GM12878 (cell line): Measurements from ENCODE around the gene ZDHHC11. TPM values are rescaled to one million over a fixed set of nuclear protein-coding genes. Genes with fewer than 3 reads are reported as not detected.

Experiments
- ATAC-seq: fragments of 200-7000 bp; cut with Tn5 transposase; 3 replicates; pipeline ENCODE4 v1.9.1; 2020; ENCODE audit warnings: mild to moderate bottlenecking, moderate library complexity
- BruUV-seq: library from RNA; stranded (reverse); fragments of 400-500 nt; replicated peaks from 2 replicates; lab custom pipeline; 2021; lab: Mats Ljungman, UMichigan
- CTCF ChIA-PET: fragments of 300-600 bp; sonication (Branson Sonifier 250); formaldehyde crosslinking; extraction: SDS; loops from one replicate; lab custom pipeline; 2021; ENCODE audit warnings: inconsistent platforms; lab: Yijun Ruan, JAX
- POLR2A ChIA-PET: fragments of 350-600 bp; formaldehyde crosslinking; extraction: SDS; loops from one replicate; lab custom pipeline; 2021; ENCODE audit warnings: inconsistent platforms; lab: Charles Lee
- RAD21 ChIA-PET: fragments of 300-600 bp; sonication (Branson Sonifier 250); formaldehyde crosslinking; loops from one replicate; lab custom pipeline; 2023; ENCODE audit warnings: antibody characterized with exemption; ENCODE audit not compliant: unreplicated experiment; lab: Charles Lee
- SMC1A ChIA-PET: fragments of 300-600 bp; sonication (Branson Sonifier 250); formaldehyde crosslinking; loops from one replicate; lab custom pipeline; 2023; ENCODE audit not compliant: unreplicated experiment, uncharacterized antibody; lab: Charles Lee
- DNase-seq: peaks from one replicate; pipeline ENCODE4 v3.0.0-alpha.2; 2011; ENCODE audit warnings: low read depth, low spot score
- FAIRE-seq: peaks from 3 replicates; lab custom pipeline; 2011; peaks lifted over from hg19 to GRCh38; lab: Jason Lieb, UNC
- H2AFZ ChIP-seq: 2 replicates; pipeline ENCODE4 v1.6.0; 2011; ENCODE audit warnings: low read depth, low read length, control low read depth; ENCODE audit not compliant: control insufficient read depth
- H3K27ac ChIP-seq: 2 replicates; pipeline ENCODE4 v1.5.1; 2011; ENCODE audit warnings: control low read depth; ENCODE audit not compliant: control insufficient read depth, insufficient read depth
- H3K27me3 ChIP-seq, 2 experiments: replicated peaks in 1 of 2; 2 replicates each; pipeline versions ENCODE4 v1.6.0 to v1.6.1; 2011; ENCODE audit warnings: low read length in 1 of 2; ENCODE audit not compliant: control insufficient read depth in 2 of 2, insufficient read depth in 2 of 2
- H3K36me3 ChIP-seq, 2 experiments: 2 replicates each; pipeline ENCODE4 v1.5.1; 2011; ENCODE audit warnings: low read length in 1 of 2; ENCODE audit not compliant: control insufficient read depth in 2 of 2, insufficient read depth in 2 of 2
- H3K4me1 ChIP-seq: 2 replicates; pipeline ENCODE4 v1.6.1; 2011; ENCODE audit warnings: mild to moderate bottlenecking, low read length, moderate library complexity, mixed read lengths; ENCODE audit not compliant: control insufficient read depth, insufficient read depth
- H3K4me2 ChIP-seq: 2 replicates; pipeline ENCODE4 v1.6.0; 2011; ENCODE audit warnings: control low read depth; ENCODE audit not compliant: control insufficient read depth, insufficient read depth
- H3K4me3 ChIP-seq: fragments of 200-600 bp; sonication (generic); 2 replicates; pipeline ENCODE4 v1.5.1; 2016
- H3K79me2 ChIP-seq: 2 replicates; pipeline ENCODE4 v1.6.0; 2011; ENCODE audit warnings: low read length; ENCODE audit not compliant: control insufficient read depth, insufficient read depth
- H3K9ac ChIP-seq: 2 replicates; pipeline ENCODE4 v1.8.0; 2011; ENCODE audit warnings: low read length, control low read depth, mixed read lengths; ENCODE audit not compliant: control insufficient read depth, insufficient read depth
- H3K9me3 ChIP-seq: replicated peaks from 3 replicates; pipeline ENCODE4 v1.5.1; 2011; ENCODE audit warnings: mild to moderate bottlenecking, low read length; ENCODE audit not compliant: control insufficient read depth, insufficient read depth
- H4K20me1 ChIP-seq: 2 replicates; pipeline ENCODE4 v1.6.0; 2011; ENCODE audit not compliant: control insufficient read depth, insufficient read depth
- CEBPZ ChIP-seq: fragments of 150-350 bp; IDR thresholded peaks from 2 replicates; pipeline ENCODE4 v1.6.1; 2016; ENCODE audit warnings: low read depth, low read length
- FOXM1 ChIP-seq: IDR thresholded peaks from 2 replicates; pipeline ENCODE4 v1.6.1; 2012; ENCODE audit warnings: low read depth, mild to moderate bottlenecking, inconsistent platforms, low read length, moderate library complexity
- HDAC6 ChIP-seq: fragments of 200-600 bp; sonication (generic); IDR thresholded peaks from one replicate; pipeline ENCODE4 v1.8.0; 2017; ENCODE audit warnings: antibody characterized with exemption; ENCODE audit not compliant: unreplicated experiment
- KLF5 ChIP-seq: fragments of 450-650 bp; IDR thresholded peaks from 2 replicates; pipeline ENCODE4 v1.6.1; 2014; ENCODE audit warnings: mild to moderate bottlenecking; ENCODE audit not compliant: partially characterized antibody
- LARP7 ChIP-seq: fragments of 450-650 bp; IDR thresholded peaks from 2 replicates; pipeline ENCODE4 v1.6.1; 2017; ENCODE audit warnings: mild to moderate bottlenecking
- NR2C1 ChIP-seq: fragments of 450-650 bp; IDR thresholded peaks from 2 replicates; pipeline ENCODE4 v1.6.1; 2017; ENCODE audit warnings: antibody characterized with exemption, mild to moderate bottlenecking, moderate library complexity
- PML ChIP-seq: IDR thresholded peaks from 2 replicates; pipeline ENCODE4 v1.6.1; 2012; ENCODE audit warnings: low read length, inconsistent platforms
- RFX5 ChIP-seq: IDR thresholded peaks from 2 replicates; pipeline ENCODE4 v1.6.1; 2011; ENCODE audit warnings: low read depth, low read length, improper control_type of control experiment
- WGBS: methylation state at CpG from one replicate; pipeline ENCODE4 v1.1.6; 2016; ENCODE audit warnings: low lambda C conversion rate; ENCODE audit not compliant: insufficient replicate concordance, insufficient coverage; ENCODE audit errors: missing lambda C conversion rate; 5-methylcytosine and 5-hydroxymethylcytosine counted together
- in situ Hi-C: fragments of 300-500 bp; cut with MboI; formaldehyde crosslinking; loops from 9 replicates; pipeline ENCODE4 v1.14.3; 2018; ENCODE audit warnings: mixed read lengths
- intact Hi-C: fragments of 100-400 bp; cut with micrococcal nuclease; formaldehyde crosslinking; loops from one replicate; pipeline ENCODE4 v1.14.2; 2022; ENCODE audit not compliant: unreplicated experiment
- polyA plus RNA-seq, 11 experiments: library from polyadenylated mRNA; depleted of rRNA in 4 of 11; unstranded in 6 of 11; stranded (reverse) in 5 of 11; fragments of >200 nt; fragmentation: Nextera tagmentation in 4 of 11; fragmentation: Illumina TruSeq in 1 of 11; extraction: Ambion mirVana in 4 of 11; extraction: Trizol in 1 of 11; gene quantifications; 1 replicate in 1 of 11; 2 replicates in 10 of 11; pipeline versions ENCODE4 v1.2.1 to v1.2.3, GENCODE V29; 2011 to 2016; ENCODE audit warnings: inconsistent platforms in 2 of 11, missing spikeins in 2 of 11, low read depth in 1 of 11
- total RNA-seq, 4 experiments: library from RNA; depleted of rRNA in 3 of 4; stranded (reverse); fragments of >200 nt in 3 of 4; fragmentation: Illumina TruSeq in 1 of 4; extraction: Trizol in 1 of 4; gene quantifications; 2 replicates each; pipeline versions ENCODE4 v1.2.1 to v1.2.3, GENCODE V29; 2013 to 2021

Gene ZDHHC11
- total and polyA plus RNA-seq, 10 of the 15 experiments (the other 5 are each of a cell fraction or from before 2014, with no cell fraction given), result 0.04 to 1.4 (median 0.30) TPM

DNA sequence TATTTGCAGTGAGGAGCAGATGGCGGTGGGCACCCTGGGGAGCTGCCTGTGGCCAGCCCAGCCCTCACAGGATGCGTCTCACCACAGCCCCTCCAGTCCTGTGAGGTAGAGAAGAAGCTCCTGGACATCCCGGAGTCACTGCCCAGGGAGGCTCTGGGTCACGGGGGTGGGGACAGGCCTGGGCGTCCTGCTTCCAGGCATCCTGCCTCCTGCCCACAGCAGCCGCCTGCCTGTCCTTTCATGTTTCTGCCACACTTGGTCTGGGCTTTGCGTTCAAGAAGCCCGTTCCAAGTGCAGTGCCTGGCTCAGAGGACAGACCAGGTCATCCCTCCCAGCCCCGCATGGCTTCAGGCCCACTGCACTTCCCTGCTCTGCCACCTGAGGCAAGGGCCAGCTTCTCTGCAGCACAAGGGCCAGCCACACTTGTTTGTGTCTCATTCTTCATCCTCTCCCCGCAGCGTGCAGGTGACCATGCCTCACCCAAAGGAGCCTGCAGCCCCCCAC, 104.5 kb downstream of the ZDHHC11 start:
- ATAC-seq (peak; percentile 41; the same call in 2 of the 3 replicates), FAIRE-seq (no peak), DNase-seq (no peak)
- no peak for TF ChIP-seq NR2C1
- TF ChIP-seq CEBPZ, result no peak
- TF ChIP-seq FOXM1, result no peak
- no peak for TF ChIP-seq RFX5
- no peak for TF ChIP-seq PML
- no peak for TF ChIP-seq KLF5
- TF ChIP-seq LARP7, result no peak
- no peak for TF ChIP-seq HDAC6
- no peaks in the 10 kb centered on the region for H3K9me3 ChIP-seq
- H3K4me1 ChIP-seq, result no peaks in the 10 kb centered on the region
- H3K4me3 ChIP-seq, result no peak overlapping the region
- ChIA-PET POLR2A (no interaction called here), CTCF (no interaction called here), RAD21 (no interaction called here), SMC1A (no interaction called here)
- no TSS peak for BruUV-seq
- H3K36me3 ChIP-seq, result no peaks in the 10 kb centered on the region
- WGBS, result 41% methylated on average over 11 of the region's 11 CpGs
- intact Hi-C loops (no loop called here), in situ Hi-C loops (no loop called here)
- H3K4me2 ChIP-seq, result no peak overlapping the region
- no peak overlapping the region for H2AFZ ChIP-seq
- no peaks in the 10 kb centered on the region for H3K79me2 ChIP-seq
- H3K27ac ChIP-seq, result no peak overlapping the region
- H3K9ac ChIP-seq, result no peak overlapping the region
- H3K27me3 ChIP-seq, result no peaks in the 10 kb centered on the region; a peak in 1 of 4 replicates
- no peaks in the 10 kb centered on the region for H4K20me1 ChIP-seq

Other genes starting within 250 kb of the ZDHHC11 start
- 7.2 and 7.7 TPM in 2 replicates for gene CEP72, start 238.6 kb downstream of the ZDHHC11 start, total RNA-seq (2014; rRNA removed)
- 5.5 and 5.9 TPM in 2 replicates for gene CEP72, start 238.6 kb downstream of the ZDHHC11 start, total RNA-seq (2014; rRNA removed; fragmentation: Illumina TruSeq; extraction: Trizol)
- gene CEP72, start 238.6 kb downstream of the ZDHHC11 start, total RNA-seq (2021), result 13.5 and 13.7 TPM in 2 replicates
- gene CEP72, start 238.6 kb downstream of the ZDHHC11 start, polyA plus RNA-seq (2011; rRNA removed), result 6.8 and 9.7 TPM in 2 replicates
- 1.8 and 4.0 TPM in 2 replicates for gene CEP72, start 238.6 kb downstream of the ZDHHC11 start, polyA plus RNA-seq (2014; fragmentation: Illumina TruSeq; extraction: Trizol)
- under 1 TPM; 0.35 to 0.99 TPM for gene CEP72, start 238.6 kb downstream of the ZDHHC11 start, polyA plus RNA-seq (2014; fragmentation: Nextera tagmentation; extraction: Ambion mirVana)
- gene CEP72, start 238.6 kb downstream of the ZDHHC11 start, polyA plus RNA-seq (2014; rRNA removed), result 8.3 and 9.3 TPM in 2 replicates
- 1 to 10 TPM; 8.9 to 9.9 TPM for gene CEP72, start 238.6 kb downstream of the ZDHHC11 start, polyA plus RNA-seq (2016; fragmentation: Nextera tagmentation; extraction: Ambion mirVana)
- under 0.01 TPM in 1 of 2 replicates, not detected in the other for gene TPPP, start 157.6 kb downstream of the ZDHHC11 start, total RNA-seq (2014; rRNA removed)
- 0.04 TPM in 1 of 2 replicates, not detected in the other for gene TPPP, start 157.6 kb downstream of the ZDHHC11 start, total RNA-seq (2014; rRNA removed; fragmentation: Illumina TruSeq; extraction: Trizol)
- gene TPPP, start 157.6 kb downstream of the ZDHHC11 start, total RNA-seq (2021), result 0.03 TPM in 1 of 2 replicates, not detected in the other
- gene TPPP, start 157.6 kb downstream of the ZDHHC11 start, polyA plus RNA-seq (2011; rRNA removed), result 0.01 and 0.07 TPM in 2 replicates
- 0.01 TPM in 1 of 2 replicates, not detected in the other for gene TPPP, start 157.6 kb downstream of the ZDHHC11 start, polyA plus RNA-seq (2014; fragmentation: Illumina TruSeq; extraction: Trizol)
- gene TPPP, start 157.6 kb downstream of the ZDHHC11 start, polyA plus RNA-seq (2014; fragmentation: Nextera tagmentation; extraction: Ambion mirVana), result not detected
- not detected in 2 replicates for gene TPPP, start 157.6 kb downstream of the ZDHHC11 start, polyA plus RNA-seq (2014; rRNA removed)
- gene TPPP, start 157.6 kb downstream of the ZDHHC11 start, polyA plus RNA-seq (2016; fragmentation: Nextera tagmentation; extraction: Ambion mirVana), result under 1 TPM; 0.03 to 0.24 TPM
- gene ZDHHC11B, start 66.3 kb downstream of the ZDHHC11 start, total RNA-seq (2014; rRNA removed), result not detected in 2 replicates
- not detected in 2 replicates for gene ZDHHC11B, start 66.3 kb downstream of the ZDHHC11 start, total RNA-seq (2014; rRNA removed; fragmentation: Illumina TruSeq; extraction: Trizol)
- gene ZDHHC11B, start 66.3 kb downstream of the ZDHHC11 start, total RNA-seq (2021), result 0.13 TPM in 1 of 2 replicates, not detected in the other
- not detected in 2 replicates for gene ZDHHC11B, start 66.3 kb downstream of the ZDHHC11 start, polyA plus RNA-seq (2011; rRNA removed)
- gene ZDHHC11B, start 66.3 kb downstream of the ZDHHC11 start, polyA plus RNA-seq (2014; fragmentation: Illumina TruSeq; extraction: Trizol), result 0.01 TPM in 1 of 2 replicates, not detected in the other
- under 1 TPM in 1 of 2 experiments, not detected in 1; 0.09 TPM for gene ZDHHC11B, start 66.3 kb downstream of the ZDHHC11 start, polyA plus RNA-seq (2014; fragmentation: Nextera tagmentation; extraction: Ambion mirVana)
- gene ZDHHC11B, start 66.3 kb downstream of the ZDHHC11 start, polyA plus RNA-seq (2014; rRNA removed), result 0.10 TPM in 1 of 2 replicates, not detected in the other
- gene ZDHHC11B, start 66.3 kb downstream of the ZDHHC11 start, polyA plus RNA-seq (2016; fragmentation: Nextera tagmentation; extraction: Ambion mirVana), result not detected
- 41.5 and 41.9 TPM in 2 replicates for gene BRD9, start 41.8 kb upstream of the ZDHHC11 start, total RNA-seq (2014; rRNA removed)
- 27.8 and 28.9 TPM in 2 replicates for gene BRD9, start 41.8 kb upstream of the ZDHHC11 start, total RNA-seq (2014; rRNA removed; fragmentation: Illumina TruSeq; extraction: Trizol)
- gene BRD9, start 41.8 kb upstream of the ZDHHC11 start, total RNA-seq (2021), result 44.5 and 48.6 TPM in 2 replicates
- gene BRD9, start 41.8 kb upstream of the ZDHHC11 start, polyA plus RNA-seq (2011; rRNA removed), result 9.6 and 13.1 TPM in 2 replicates
- gene BRD9, start 41.8 kb upstream of the ZDHHC11 start, polyA plus RNA-seq (2014; fragmentation: Illumina TruSeq; extraction: Trizol), result 35.9 and 37.5 TPM in 2 replicates
- 1 to 10 TPM; 2.0 to 4.7 TPM for gene BRD9, start 41.8 kb upstream of the ZDHHC11 start, polyA plus RNA-seq (2014; fragmentation: Nextera tagmentation; extraction: Ambion mirVana)
- gene BRD9, start 41.8 kb upstream of the ZDHHC11 start, polyA plus RNA-seq (2014; rRNA removed), result 40.7 and 46.2 TPM in 2 replicates
- gene BRD9, start 41.8 kb upstream of the ZDHHC11 start, polyA plus RNA-seq (2016; fragmentation: Nextera tagmentation; extraction: Ambion mirVana), result 10 to 100 TPM; 29.1 to 35.7 TPM
- gene TRIP13, start 41.9 kb upstream of the ZDHHC11 start, total RNA-seq (2014; rRNA removed), result 32.9 and 33.0 TPM in 2 replicates
- 23.9 and 25.0 TPM in 2 replicates for gene TRIP13, start 41.9 kb upstream of the ZDHHC11 start, total RNA-seq (2014; rRNA removed; fragmentation: Illumina TruSeq; extraction: Trizol)
- 21.9 and 27.9 TPM in 2 replicates for gene TRIP13, start 41.9 kb upstream of the ZDHHC11 start, total RNA-seq (2021)
- 37.6 and 40.8 TPM in 2 replicates for gene TRIP13, start 41.9 kb upstream of the ZDHHC11 start, polyA plus RNA-seq (2011; rRNA removed)
- gene TRIP13, start 41.9 kb upstream of the ZDHHC11 start, polyA plus RNA-seq (2014; fragmentation: Illumina TruSeq; extraction: Trizol), result 31.6 and 32.5 TPM in 2 replicates
- gene TRIP13, start 41.9 kb upstream of the ZDHHC11 start, polyA plus RNA-seq (2014; fragmentation: Nextera tagmentation; extraction: Ambion mirVana), result 10 to 100 TPM; 15.1 to 20.5 TPM
- 32.7 and 36.4 TPM in 2 replicates for gene TRIP13, start 41.9 kb upstream of the ZDHHC11 start, polyA plus RNA-seq (2014; rRNA removed)
- 10 to 100 TPM; 62.3 to 64.9 TPM for gene TRIP13, start 41.9 kb upstream of the ZDHHC11 start, polyA plus RNA-seq (2016; fragmentation: Nextera tagmentation; extraction: Ambion mirVana)
- not detected in 2 replicates for gene NKD2, start 157.8 kb upstream of the ZDHHC11 start, total RNA-seq (2014; rRNA removed)
- gene NKD2, start 157.8 kb upstream of the ZDHHC11 start, total RNA-seq (2014; rRNA removed; fragmentation: Illumina TruSeq; extraction: Trizol), result not detected in 2 replicates
- 0.13 and 0.26 TPM in 2 replicates for gene NKD2, start 157.8 kb upstream of the ZDHHC11 start, total RNA-seq (2021)
- not detected in 2 replicates for gene NKD2, start 157.8 kb upstream of the ZDHHC11 start, polyA plus RNA-seq (2011; rRNA removed)
- gene NKD2, start 157.8 kb upstream of the ZDHHC11 start, polyA plus RNA-seq (2014; fragmentation: Illumina TruSeq; extraction: Trizol), result not detected in 2 replicates
- not detected for gene NKD2, start 157.8 kb upstream of the ZDHHC11 start, polyA plus RNA-seq (2014; fragmentation: Nextera tagmentation; extraction: Ambion mirVana)
- gene NKD2, start 157.8 kb upstream of the ZDHHC11 start, polyA plus RNA-seq (2014; rRNA removed), result 0.13 TPM in 1 of 2 replicates, not detected in the other
- under 1 TPM; 0.20 to 0.83 TPM for gene NKD2, start 157.8 kb upstream of the ZDHHC11 start, polyA plus RNA-seq (2016; fragmentation: Nextera tagmentation; extraction: Ambion mirVana)